HEK293T (cell line): ENCODE data around the gene PTPRD.

Experiments used
- CTCF ChIA-PET: fragments of 350-600 bp; formaldehyde crosslinking; extraction: SDS; loops from one replicate; lab custom pipeline; 2021; ENCODE audit warnings: antibody characterized with exemption, inconsistent platforms; lab: Yijun Ruan, JAX
- POLR2A ChIA-PET: fragments of 350-600 bp; formaldehyde crosslinking; extraction: SDS; loops from one replicate; lab custom pipeline; 2020; ENCODE audit warnings: antibody characterized with exemption, inconsistent platforms; lab: Yijun Ruan, JAX
- DNase-seq: peaks from one replicate; pipeline ENCODE4 v3.0.0; 2012; ENCODE audit warnings: mixed read lengths; ENCODE audit errors: extremely low spot score
- ARNT ChIP-seq: fragments of 450-650 bp; IDR thresholded peaks from 2 replicates; pipeline ENCODE4 v1.6.1; 2017; ENCODE audit warnings: mild to moderate bottlenecking
- BHLHE40 ChIP-seq: fragments of 450-650 bp; IDR thresholded peaks from 2 replicates; pipeline ENCODE4 v1.6.1; 2016; ENCODE audit warnings: mild to moderate bottlenecking, moderate library complexity, borderline replicate concordance
- CTBP1 ChIP-seq: fragments of 450-650 bp; IDR thresholded peaks from 2 replicates; pipeline ENCODE4 v1.6.1; 2016; ENCODE audit warnings: borderline replicate concordance
- ELF4 ChIP-seq: fragments of 450-650 bp; IDR thresholded peaks from 2 replicates; pipeline ENCODE4 v1.6.1; 2017; ENCODE audit warnings: antibody characterized with exemption
- FOXA1 ChIP-seq: fragments of 450-650 bp; IDR thresholded peaks from 2 replicates; pipeline ENCODE4 v1.6.1; 2016; ENCODE audit warnings: mild to moderate bottlenecking
- FOXK2 ChIP-seq: fragments of 450-650 bp; IDR thresholded peaks from 2 replicates; pipeline ENCODE4 v1.6.1; 2016; ENCODE audit warnings: mild to moderate bottlenecking
- FOXM1 ChIP-seq: fragments of 450-650 bp; IDR thresholded peaks from 2 replicates; pipeline ENCODE4 v1.6.1; 2017; ENCODE audit warnings: mild to moderate bottlenecking, borderline replicate concordance
- HDGF ChIP-seq: fragments of 450-650 bp; IDR thresholded peaks from 2 replicates; pipeline ENCODE4 v1.6.1; 2017; ENCODE audit warnings: antibody characterized with exemption, borderline replicate concordance
- L3MBTL2 ChIP-seq: fragments of 450-650 bp; conservative IDR thresholded peaks from 2 replicates; pipeline ENCODE4 v1.6.1; 2016; ENCODE audit warnings: mild to moderate bottlenecking
- LEF1 ChIP-seq: fragments of 450-650 bp; IDR thresholded peaks from 2 replicates; pipeline ENCODE4 v1.6.1; 2017; ENCODE audit warnings: mild to moderate bottlenecking, borderline replicate concordance
- NFRKB ChIP-seq: fragments of 450-650 bp; IDR thresholded peaks from 2 replicates; pipeline ENCODE4 v1.6.1; 2016; ENCODE audit warnings: mild to moderate bottlenecking, moderate library complexity
- PKNOX1 ChIP-seq: fragments of 450-650 bp; IDR thresholded peaks from 2 replicates; pipeline ENCODE4 v1.6.1; 2016
- SP1 ChIP-seq: fragments of 450-650 bp; IDR thresholded peaks from 2 replicates; pipeline ENCODE4 v1.6.1; 2017
- SUZ12 ChIP-seq: fragments of 450-650 bp; IDR thresholded peaks from 2 replicates; pipeline ENCODE4 v1.6.1; 2016; ENCODE audit warnings: mild to moderate bottlenecking
- TARDBP ChIP-seq: fragments of 450-650 bp; IDR thresholded peaks from 2 replicates; pipeline ENCODE4 v1.6.1; 2016
- ZNF384 ChIP-seq: fragments of 450-650 bp; IDR thresholded peaks from 2 replicates; pipeline ENCODE4 v1.6.1; 2016

The PTPRD gene

GRCh38 chr9:8337834-8338766 lies 2274.7 kb downstream of the PTPRD start:
- ChIA-PET POLR2A (no interaction called here), CTCF (interaction anchor here (0.7 kb wide), 1 partner anchor 78 kb away, joined by 3 read pairs; no protein-coding TSS in a partner anchor)
- no peak for TF ChIP-seq ZNF384
- no peak for TF ChIP-seq PKNOX1
- TF ChIP-seq HDGF: no peak
- no peak for TF ChIP-seq FOXM1
- no peak for TF ChIP-seq NFRKB
- TF ChIP-seq ARNT: no peak
- no peak for TF ChIP-seq CTBP1
- TF ChIP-seq SUZ12: no peak
- TF ChIP-seq LEF1: no peak
- TF ChIP-seq FOXA1: no peak
- TF ChIP-seq ELF4: no peak
- TF ChIP-seq TARDBP: no peak
- no peak for TF ChIP-seq BHLHE40
- no peak for TF ChIP-seq SP1
- no peak for TF ChIP-seq L3MBTL2
- no peak for TF ChIP-seq FOXK2
- DNase-seq: no peak

GRCh38 chr9:8332871-8333270 lies 2279.9 kb downstream of the PTPRD start:
- DNase-seq: no peak
- POLR2A ChIA-PET: no interaction called here
- TF ChIP-seq ARNT (no peak), FOXM1 (no peak), SP1 (no peak), NFRKB (no peak), HDGF (no peak), CTBP1 (no peak), ELF4 (no peak), FOXK2 (no peak), ZNF384 (no peak), BHLHE40 (no peak), LEF1 (no peak)
- CTCF ChIA-PET: no interaction called here

GRCh38 chr9:8332331-8332650 lies 2280.5 kb downstream of the PTPRD start:
- DNase-seq: no peak
- ChIA-PET CTCF (no interaction called here), POLR2A (no interaction called here)
- TF ChIP-seq HDGF (no peak), FOXA1 (no peak), L3MBTL2 (no peak), PKNOX1 (no peak), SUZ12 (no peak), ELF4 (no peak), LEF1 (no peak), BHLHE40 (no peak), SP1 (no peak), NFRKB (no peak), ZNF384 (no peak), FOXM1 (no peak)

- no peak for TF ChIP-seq CTBP1
- TF ChIP-seq LEF1: no peak
- TF ChIP-seq TARDBP: no peak
- no peak for TF ChIP-seq SUZ12
- TF ChIP-seq L3MBTL2: no peak
- TF ChIP-seq ARNT: no peak
- TF ChIP-seq BHLHE40: no peak
- no peak for TF ChIP-seq HDGF
- ChIA-PET POLR2A (no interaction called here), CTCF (no interaction called here)
- no peak for DNase-seq
Observed at GRCh38 chr9:8331507-8332330, 2281.1 kb downstream of the PTPRD start.

- POLR2A ChIA-PET: no interaction called here
Observed at GRCh38 chr9:8329561-8330283, 2283.1 kb downstream of the PTPRD start.

More at GRCh38 chr9:8329561-8330283, 2283.1 kb downstream of the PTPRD start:
- CTCF ChIA-PET: no interaction called here
- no peak for DNase-seq
- TF ChIP-seq FOXM1 (no peak), ARNT (no peak), CTBP1 (no peak), BHLHE40 (no peak), L3MBTL2 (no peak), SP1 (no peak), PKNOX1 (no peak), FOXA1 (no peak), TARDBP (no peak), LEF1 (no peak), NFRKB (no peak), ELF4 (no peak), SUZ12 (no peak), HDGF (no peak), FOXK2 (no peak), ZNF384 (no peak)
